Testis (tissue), 3 donors: Measurements from ENCODE around the gene MACROD2. TPM values are rescaled to one million over a fixed set of nuclear protein-coding genes. Genes with fewer than 3 reads are reported as not detected.

ENCODE experiments used
- DNase-seq: peaks from one replicate; pipeline ENCODE4 v3.0.0-alpha.2; 2019
- H3K27ac ChIP-seq, 2 donors: fragments of 200-600 bp; sonication (generic); one replicate each; pipeline ENCODE4 v1.5.1; 2019
- H3K27me3 ChIP-seq: fragments of 200-600 bp; sonication (generic); one replicate; pipeline ENCODE4 v1.5.1; 2019
- H3K36me3 ChIP-seq: fragments of 200-600 bp; sonication (generic); one replicate; pipeline ENCODE4 v1.5.1; 2017; ENCODE audit warnings: low read depth; ENCODE audit errors: missing control alignments
- H3K4me1 ChIP-seq: fragments of 200-600 bp; sonication (generic); one replicate; pipeline ENCODE4 v1.5.1; 2019
- H3K4me3 ChIP-seq, 2 donors: fragments of 200-600 bp; sonication (generic); one replicate each; pipeline ENCODE4 v1.5.1; 2017 to 2019
- H3K9me3 ChIP-seq: fragments of 200-600 bp; sonication (generic); one replicate; pipeline ENCODE4 v1.5.1; 2017
- POLR2A ChIP-seq: fragments of 450-650 bp; IDR thresholded peaks from one replicate; pipeline ENCODE4 v1.6.1; 2017; ENCODE audit warnings: antibody characterized with exemption, mild to moderate bottlenecking, moderate library complexity
- WGBS, 2 donors: methylation state at CpG; one replicate each; pipeline ENCODE4 v1.1.5; 2018; 5-methylcytosine and 5-hydroxymethylcytosine counted together
- intact Hi-C: fragments of 100-400 bp; cut with DNase I; formaldehyde crosslinking; loops from one replicate; pipeline ENCODE4 v1.15.1; 2023; ENCODE audit warnings: low total_unique reads
- polyA plus RNA-seq: library from polyadenylated mRNA; stranded (reverse); fragments of 350-450 nt; fragmentation: Illumina TruSeq; extraction: RNeasy Lipid Tissue Mini Kit (QIAGEN cat#74804); gene quantifications from one replicate; pipeline ENCODE4 v1.2.3, GENCODE V29; 2014; ENCODE audit warnings: low read depth, low replicate concordance; ENCODE audit not compliant: insufficient read depth
- total RNA-seq, 2 donors: library from RNA; depleted of rRNA; stranded (reverse); fragments of >200 nt; gene quantifications; one replicate each; pipeline ENCODE4 v1.2.3, GENCODE V29; 2016
- TF ChIP-seq, protein P1 (sequence below), 3 experiments: fragments of 450-650 bp in 2 of 3; fragments of 200-600 bp in 1 of 3; sonication (generic) in 1 of 3; IDR thresholded peaks; one replicate each; pipeline ENCODE4 v1.5.1; 2016 to 2019; ENCODE audit warnings: antibody characterized with exemption in 3 of 3, mild to moderate bottlenecking in 2 of 3, moderate library complexity in 1 of 3

Gene MACROD2
- total and polyA plus RNA-seq, 3 donors from 2014 or later: 12.6 to 20.6 (median 16.8) TPM

GRCh38 chr20:14051454-14051853 is 56.1 kb downstream of the MACROD2 start:
- Histone ChIP-seq H3K27me3 (no peaks in the 10 kb centered on the region), H3K9me3 (no peaks in the 10 kb centered on the region), H3K4me3 (no peak overlapping the region), H3K27ac (no peak overlapping the region), H3K36me3 (no peaks in the 10 kb centered on the region), H3K4me1 (no peaks in the 10 kb centered on the region)
- no peak for DNase-seq
- TF ChIP-seq POLR2A: no peak
- TF ChIP-seq, protein P1, sequence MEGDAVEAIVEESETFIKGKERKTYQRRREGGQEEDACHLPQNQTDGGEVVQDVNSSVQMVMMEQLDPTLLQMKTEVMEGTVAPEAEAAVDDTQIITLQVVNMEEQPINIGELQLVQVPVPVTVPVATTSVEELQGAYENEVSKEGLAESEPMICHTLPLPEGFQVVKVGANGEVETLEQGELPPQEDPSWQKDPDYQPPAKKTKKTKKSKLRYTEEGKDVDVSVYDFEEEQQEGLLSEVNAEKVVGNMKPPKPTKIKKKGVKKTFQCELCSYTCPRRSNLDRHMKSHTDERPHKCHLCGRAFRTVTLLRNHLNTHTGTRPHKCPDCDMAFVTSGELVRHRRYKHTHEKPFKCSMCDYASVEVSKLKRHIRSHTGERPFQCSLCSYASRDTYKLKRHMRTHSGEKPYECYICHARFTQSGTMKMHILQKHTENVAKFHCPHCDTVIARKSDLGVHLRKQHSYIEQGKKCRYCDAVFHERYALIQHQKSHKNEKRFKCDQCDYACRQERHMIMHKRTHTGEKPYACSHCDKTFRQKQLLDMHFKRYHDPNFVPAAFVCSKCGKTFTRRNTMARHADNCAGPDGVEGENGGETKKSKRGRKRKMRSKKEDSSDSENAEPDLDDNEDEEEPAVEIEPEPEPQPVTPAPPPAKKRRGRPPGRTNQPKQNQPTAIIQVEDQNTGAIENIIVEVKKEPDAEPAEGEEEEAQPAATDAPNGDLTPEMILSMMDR (IDR thresholded peaks at IDR 0.05): no peak
- intact Hi-C loops: loop anchor here (5.0 kb wide), 1 partner anchor 229 kb away; no protein-coding TSS in a partner anchor
- 88% methylated on average over 1 of the region's 1 CpG for whole genome bisulfite sequencing, 2 donors

- Histone ChIP-seq H3K36me3 (no peaks in the 10 kb centered on the region), H3K27ac (no peak overlapping the region), H3K4me3 (no peak overlapping the region), H3K27me3 (no peaks in the 10 kb centered on the region), H3K4me1 (no peaks in the 10 kb centered on the region), H3K9me3 (no peaks in the 10 kb centered on the region)
- no peak for TF ChIP-seq POLR2A
- TF ChIP-seq, protein P1 (IDR thresholded peaks at IDR 0.05): peak in 2 of 3 experiments; percentile 40 to 54
- intact Hi-C loops: no loop called here
- peak; percentile 39 for DNase-seq
- WGBS, 2 donors: 20 to 25% methylated on average over 4 of the region's 4 CpGs
Measured at GRCh38 chr20:14055127-14055742, 59.9 kb downstream of the MACROD2 start.

DNA sequence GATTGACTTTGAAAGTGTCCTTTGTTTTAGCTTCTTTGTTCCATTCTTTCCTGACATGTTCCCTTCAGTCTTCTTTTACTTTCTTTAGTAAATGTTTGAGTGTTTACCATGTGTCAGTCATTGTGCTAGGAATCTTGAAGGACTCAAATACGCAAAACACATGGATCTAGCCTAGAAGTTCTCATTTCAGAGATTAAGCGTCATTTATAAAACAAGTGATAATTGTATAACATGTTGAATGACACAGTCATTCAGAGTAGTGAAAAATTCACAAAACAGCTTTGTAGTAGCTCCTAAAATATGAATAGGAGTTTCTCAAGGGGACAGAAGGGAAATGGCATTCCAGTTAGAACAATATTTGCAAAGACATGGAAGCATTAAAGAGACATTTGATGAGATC is 66.9 kb downstream of the MACROD2 start:
- WGBS, 2 donors: 84 to 88% methylated on average over 2 of the region's 2 CpGs
- Histone ChIP-seq H3K27me3 (no peaks in the 10 kb centered on the region), H3K36me3 (no peaks in the 10 kb centered on the region), H3K4me3 (no peak overlapping the region), H3K27ac (no peak overlapping the region), H3K9me3 (no peaks in the 10 kb centered on the region), H3K4me1 (no peaks in the 10 kb centered on the region)
- no peak for DNase-seq
- TF ChIP-seq POLR2A: no peak
- TF ChIP-seq, protein P1 (IDR thresholded peaks at IDR 0.05): no peak
- intact Hi-C loops: no loop called here

DNA sequence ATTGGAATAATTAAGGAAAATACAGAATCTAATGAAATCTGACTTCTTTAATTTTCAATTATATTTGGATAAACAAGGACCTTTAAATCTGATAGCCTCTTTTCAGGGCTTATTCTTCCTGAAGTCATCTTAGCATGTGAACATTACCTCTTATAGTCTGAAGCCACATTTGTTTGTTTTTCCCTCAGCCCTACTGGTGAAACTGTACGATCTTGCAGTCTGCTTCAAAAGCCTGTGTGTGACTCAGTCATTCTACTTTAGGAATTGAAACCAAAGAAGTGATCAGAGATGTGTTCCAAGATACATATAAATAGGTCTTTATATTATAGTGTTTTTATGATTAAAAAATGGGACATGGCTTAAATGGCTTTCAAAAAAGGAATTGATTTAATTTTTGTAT is 67.5 kb downstream of the MACROD2 start:
- WGBS, 2 donors: 77 to 84% methylated on average over 1 of the region's 1 CpG
- Histone ChIP-seq H3K4me1 (no peaks in the 10 kb centered on the region), H3K27ac (no peak overlapping the region), H3K36me3 (no peaks in the 10 kb centered on the region), H3K27me3 (no peaks in the 10 kb centered on the region), H3K4me3 (no peak overlapping the region), H3K9me3 (no peaks in the 10 kb centered on the region)
- intact Hi-C loops: no loop called here
- TF ChIP-seq, protein P1 (IDR thresholded peaks at IDR 0.05): no peak
- TF ChIP-seq POLR2A: no peak
- no peak for DNase-seq

GRCh38 chr20:14064333-14064732 is 69.0 kb downstream of the MACROD2 start:
- no peak overlapping the region for H3K4me3 ChIP-seq
- H3K36me3 ChIP-seq: no peaks in the 10 kb centered on the region
- WGBS, 2 donors: 62 to 73% methylated on average over 3 of the region's 3 CpGs
- H3K27ac ChIP-seq: no peak overlapping the region
- H3K4me1 ChIP-seq: no peaks in the 10 kb centered on the region
- H3K27me3 ChIP-seq: no peaks in the 10 kb centered on the region
- no peaks in the 10 kb centered on the region for H3K9me3 ChIP-seq
- intact Hi-C loops: no loop called here
- no peak for DNase-seq
- no peak for TF ChIP-seq POLR2A
